T-cell (primary cell): Measurements from ENCODE around the gene ZNF135. TPM values are rescaled to one million over a fixed set of nuclear protein-coding genes. Genes with fewer than 3 reads are reported as not detected.

ENCODE experiments used
- ATAC-seq, 4 experiments: fragments of 200-7000 bp in 3 of 4; fragments of 150-1000 bp in 1 of 4; cut with Tn5 transposase; replicated peaks in 1 of 4; 1 replicate in 3 of 4; 2 replicates in 1 of 4; pipeline ENCODE4 v1.10.0; 2021; ENCODE audit warnings: moderate library complexity in 3 of 4, mild to moderate bottlenecking in 2 of 4, moderate number of reproducible peaks in 1 of 4
- CTCF ChIA-PET, 2 donors: fragments of 300-600 bp; sonication (Branson Sonifier 250); formaldehyde crosslinking; loops; one replicate each; lab custom pipeline; 2022; ENCODE audit warnings: antibody characterized with exemption in 2 of 2; lab: Charles Lee
- POLR2A ChIA-PET, 2 donors: fragments of 300-600 bp; sonication (Branson Sonifier 250); formaldehyde crosslinking; loops; one replicate each; lab custom pipeline; 2022; ENCODE audit warnings: antibody characterized with exemption in 2 of 2; lab: Charles Lee
- DNase-seq, 35 experiments: peaks; one replicate each; pipeline versions ENCODE4 v3.0.0 to v3.0.0-alpha.2; 2013 to 2023
- H3K27ac ChIP-seq: one replicate; pipeline ENCODE4 v1.5.1; 2013; ENCODE audit warnings: low read length
- H3K27me3 ChIP-seq, 2 experiments: replicated peaks in 1 of 2; 1 replicate in 1 of 2; 2 replicates in 1 of 2; pipeline versions ENCODE4 v1.6.1 to v1.7.0; 2013; ENCODE audit warnings: low read length in 1 of 2, mixed read lengths in 1 of 2; ENCODE audit not compliant: control insufficient read depth in 2 of 2, insufficient read depth in 2 of 2; ENCODE audit errors: extremely low read depth in 1 of 2
- H3K36me3 ChIP-seq, 2 donors: 1 replicate in 1 of 2; 2 replicates in 1 of 2; pipeline versions ENCODE4 v1.6.1 to v1.7.0; 2013; ENCODE audit warnings: low read length in 1 of 2; ENCODE audit not compliant: control insufficient read depth in 2 of 2, insufficient read depth in 1 of 2; ENCODE audit errors: extremely low read depth in 1 of 2
- H3K4me1 ChIP-seq, 2 experiments: 1 replicate in 1 of 2; 2 replicates in 1 of 2; pipeline versions ENCODE4 v1.6.1 to v1.7.0; 2013; ENCODE audit warnings: low read length in 2 of 2, mixed read lengths in 1 of 2; ENCODE audit not compliant: insufficient read depth in 2 of 2, control insufficient read depth in 1 of 2; ENCODE audit errors: extremely low read depth in 1 of 2
- H3K4me3 ChIP-seq, 2 donors: 1 replicate in 1 of 2; 2 replicates in 1 of 2; pipeline versions ENCODE4 v1.5.1 to v1.7.0; 2013; ENCODE audit warnings: mild to moderate bottlenecking in 2 of 2, low read length in 1 of 2, moderate library complexity in 1 of 2; ENCODE audit not compliant: control insufficient read depth in 1 of 2; ENCODE audit errors: extremely low read depth in 1 of 2
- H3K9me3 ChIP-seq: 2 replicates; pipeline ENCODE4 v1.7.0; 2013
- H3K27ac Mint-ChIP-seq, 2 donors: one replicate each; pipeline ENCODE4 v1.8.0; 2020 to 2021; ENCODE audit warnings: mild to moderate bottlenecking in 2 of 2, mixed read lengths in 2 of 2
- H3K27me3 Mint-ChIP-seq, 2 donors: one replicate each; pipeline ENCODE4 v1.8.0; 2021 to 2022; ENCODE audit warnings: mixed read lengths in 2 of 2
- H3K36me3 Mint-ChIP-seq: one replicate; pipeline ENCODE4 v1.8.0; 2021; ENCODE audit warnings: mixed read lengths
- H3K4me1 Mint-ChIP-seq, 3 donors: one replicate each; pipeline ENCODE4 v1.8.0; 2020 to 2022; ENCODE audit warnings: mixed read lengths in 3 of 3, mild to moderate bottlenecking in 1 of 3
- H3K4me3 Mint-ChIP-seq, 3 donors: one replicate each; pipeline ENCODE4 v1.8.0; 2020 to 2022; ENCODE audit warnings: mild to moderate bottlenecking in 3 of 3, mixed read lengths in 3 of 3, moderate library complexity in 3 of 3
- H3K9me3 Mint-ChIP-seq, 3 donors: one replicate each; pipeline ENCODE4 v1.8.0; 2020 to 2022; ENCODE audit warnings: mixed read lengths in 3 of 3
- WGBS: methylation state at CpG from one replicate; pipeline ENCODE4 v1.1.5; 2013; ENCODE audit warnings: missing lambda C conversion rate; ENCODE audit not compliant: insufficient coverage; 5-methylcytosine and 5-hydroxymethylcytosine counted together
- total RNA-seq, 35 experiments: library from RNA in 6 of 35; stranded (reverse) in 6 of 35; fragments of 120-200 nt in 1 of 35; gene quantifications; one replicate each; pipeline versions ENCODE4 v1.2.1 to v1.2.4 and lab custom pipeline; 2013 to 2026

ZNF135 gene
- total RNA-seq, 5 donors from 2014 or later (not counting 1 experiment from before 2014, with no cell fraction given): 1.2 to 2.8 (median 2.1) TPM

GRCh38 chr19:58096884-58097283, 37.8 kb downstream of the ZNF135 start:
- H3K4me1 ChIP-seq: peaks cover 3 to 20% of the 10 kb centered on the region in 2 experiments
- WGBS: 93% methylated on average over 13 of the region's 13 CpGs
- Mint-ChIP-seq H3K27me3 (no peaks in the 10 kb centered on the region), H3K9me3 (peaks cover 6 to 28% (median 14%) of the 10 kb centered on the region in 3 donors), H3K36me3 (peaks cover 22% of the 10 kb centered on the region), H3K4me1 (peaks cover 12 to 17% (median 17%) of the 10 kb centered on the region in 3 donors), H3K4me3 (peak overlapping the region; percentile 64 to 90 (median 73)), H3K27ac (peak overlapping the region; percentile 2 to 39)
- POLR2A ChIA-PET: interaction anchor here in 1 of 2 donors (0.6 kb wide), 1 partner anchor 260 kb away, joined by 3 read pairs; no protein-coding TSS in a partner anchor
- ATAC-seq (no peak), DNase-seq (peak in 1 of 35 experiments; percentile 11)
- H3K27me3 ChIP-seq: no peaks in the 10 kb centered on the region
- no peaks in the 10 kb centered on the region for H3K36me3 ChIP-seq
- H3K27ac ChIP-seq: no peak overlapping the region
- CTCF ChIA-PET: no interaction called here
- no peak overlapping the region for H3K4me3 ChIP-seq
- no peaks in the 10 kb centered on the region for H3K9me3 ChIP-seq

- peak overlapping the region in 1 of 2 donors; percentile 2 for H3K27ac Mint-ChIP-seq
- ChIA-PET CTCF (no interaction called here), POLR2A (no interaction called here)
- peaks cover 3 to 20% of the 10 kb centered on the region in 2 experiments for H3K4me1 ChIP-seq
- peak overlapping the region; percentile 64 to 90 (median 73) for H3K4me3 Mint-ChIP-seq
- peak overlapping the region; percentile 99 for H3K27ac ChIP-seq
- no peaks in the 10 kb centered on the region for H3K36me3 ChIP-seq
- ATAC-seq (no peak), DNase-seq (no peak)
- WGBS: 57% methylated on average over 5 of the region's 8 CpGs
- H3K4me3 ChIP-seq: peak overlapping the region; percentile 42 to 96
- H3K9me3 Mint-ChIP-seq: peaks cover 6 to 29% (median 15%) of the 10 kb centered on the region in 3 donors
- no peaks in the 10 kb centered on the region for H3K27me3 ChIP-seq
- no peaks in the 10 kb centered on the region for H3K27me3 Mint-ChIP-seq
- peaks cover 12 to 17% (median 17%) of the 10 kb centered on the region in 3 donors for H3K4me1 Mint-ChIP-seq
- H3K9me3 ChIP-seq: no peaks in the 10 kb centered on the region
- peaks cover 22% of the 10 kb centered on the region for H3K36me3 Mint-ChIP-seq
Observed at GRCh38 chr19:58097349-58097748, 38.3 kb downstream of the ZNF135 start.

- ChIA-PET POLR2A (interaction anchor here in 1 of 2 donors (0.5 to 1.9 kb wide), 5 partner anchors 96 to 416 kb away, joined by 3 to 7 read pairs (median 3); partner anchors contain the start of genes ZNF551, ZNF586 and ZNF606), CTCF (interaction anchor here in 1 of 2 donors (0.6 kb wide), 1 partner anchor 61 kb away, joined by 4 read pairs; no protein-coding TSS in a partner anchor)
- H3K4me1 ChIP-seq: peaks cover 3 to 20% of the 10 kb centered on the region in 2 experiments
- no peaks in the 10 kb centered on the region for H3K36me3 ChIP-seq
- no peaks in the 10 kb centered on the region for H3K9me3 ChIP-seq
- H3K27me3 ChIP-seq: peaks cover 0 to 3% of the 10 kb centered on the region in 2 experiments
- Mint-ChIP-seq H3K27me3 (no peaks in the 10 kb centered on the region), H3K36me3 (peaks cover 22% of the 10 kb centered on the region), H3K9me3 (peaks cover 6 to 31% (median 18%) of the 10 kb centered on the region in 3 donors), H3K4me1 (peaks cover 12 to 17% (median 17%) of the 10 kb centered on the region in 3 donors), H3K27ac (peak within 1 kb of the TSS; percentile 99 to 100), H3K4me3 (peak within 1 kb of the TSS; percentile 87 to 90 (median 88))
- peak; percentile 95 to 99 (median 98) for ATAC-seq
- H3K27ac ChIP-seq: peak within 1 kb of the TSS; percentile 99
- H3K4me3 ChIP-seq: peak within 1 kb of the TSS; percentile 69 to 96
- peak; percentile 88 to 99 (median 97) for DNase-seq
- 5% methylated on average over 66 of the region's 67 CpGs for WGBS
Observed at GRCh38 chr19:58097781-58098681, 38.9 kb downstream of the ZNF135 start, which contains the start of gene ZSCAN18. TSS of gene ZSCAN18 (minus strand) at chr19:58098231. CDS start at chr19:58090267, 7,964 bp downstream.

- no peaks in the 10 kb centered on the region for H3K27me3 Mint-ChIP-seq
- peak overlapping the region; percentile 99 to 100 for H3K27ac Mint-ChIP-seq
- peak overlapping the region; percentile 87 to 90 (median 88) for H3K4me3 Mint-ChIP-seq
- peaks cover 3 to 20% of the 10 kb centered on the region in 2 experiments for H3K4me1 ChIP-seq
- POLR2A ChIA-PET: interaction anchor here (0.5 to 1.9 kb wide), 8 partner anchors 38 to 417 kb away, joined by 3 to 7 read pairs (median 3); partner anchors contain the start of genes ZNF551 (in 1 of the 2), ZNF586 (in 1 of the 2) and ZNF606 (in 1 of the 2)
- H3K27me3 ChIP-seq: peaks cover 0 to 3% of the 10 kb centered on the region in 2 experiments
- no peaks in the 10 kb centered on the region for H3K9me3 ChIP-seq
- H3K9me3 Mint-ChIP-seq: peaks cover 9 to 33% (median 21%) of the 10 kb centered on the region in 3 donors
- H3K36me3 Mint-ChIP-seq: peaks cover 23% of the 10 kb centered on the region
- H3K4me3 ChIP-seq: peak overlapping the region; percentile 56 to 69
- no peaks in the 10 kb centered on the region for H3K36me3 ChIP-seq
- peak overlapping the region; percentile 99 for H3K27ac ChIP-seq
- DNase-seq: no peak
- peaks cover 12 to 17% (median 17%) of the 10 kb centered on the region in 3 donors for H3K4me1 Mint-ChIP-seq
- WGBS: 0% methylated on average over 1 of the region's 2 CpGs
- no peak for ATAC-seq
- CTCF ChIA-PET: interaction anchor here in 1 of 2 donors (0.6 to 0.7 kb wide), 2 partner anchors 62 to 95 kb away, joined by 3 to 4 read pairs; partner anchors contain the start of gene ZNF606
Observed at GRCh38 chr19:58098682-58098998, 39.6 kb downstream of the ZNF135 start.

DNA sequence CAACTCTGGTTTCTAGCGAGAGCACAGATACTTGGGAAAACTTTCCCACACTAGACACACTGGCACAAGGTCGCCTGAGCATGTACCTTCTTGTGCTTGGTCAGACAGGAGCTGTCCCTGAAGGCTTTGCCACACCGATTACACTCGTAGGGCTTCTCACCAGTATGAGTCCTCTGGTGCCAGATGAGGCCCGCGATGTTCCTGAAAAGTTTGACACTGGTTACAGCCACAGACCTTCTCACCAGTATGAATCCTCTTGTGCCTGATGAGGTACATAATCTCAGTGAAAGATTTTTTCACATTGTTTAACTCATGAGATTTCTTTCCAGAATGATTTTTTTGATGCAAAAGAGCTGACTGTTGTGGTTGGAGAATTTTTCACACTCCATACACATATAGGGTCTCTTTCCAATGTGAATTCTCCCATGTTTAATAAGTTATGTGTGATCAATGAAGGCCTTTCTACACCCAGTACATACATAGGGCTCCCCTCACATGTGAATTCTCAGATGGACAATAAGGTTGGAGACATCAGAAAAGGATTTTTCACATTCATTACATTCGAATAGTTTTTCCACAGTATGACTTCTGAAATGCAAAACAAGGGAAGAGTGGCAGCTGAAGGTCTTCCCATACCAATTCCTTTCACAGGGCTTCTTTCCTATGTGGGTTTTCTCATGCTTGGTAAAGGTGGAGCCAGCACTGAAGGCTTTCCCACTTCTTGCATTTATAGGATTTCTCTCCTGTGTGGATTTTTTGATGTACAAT, 48.9 kb downstream of the ZNF135 start:
- no peaks in the 10 kb centered on the region for H3K27me3 Mint-ChIP-seq

More for the DNA sequence above, 48.9 kb downstream of the ZNF135 start:
- Mint-ChIP-seq H3K27ac (no peak overlapping the region), H3K9me3 (peaks cover 13 to 56% (median 52%) of the 10 kb centered on the region in 3 donors), H3K4me1 (no peaks in the 10 kb centered on the region), H3K36me3 (peaks cover 27% of the 10 kb centered on the region), H3K4me3 (no peak overlapping the region)
- 79% methylated on average over 4 of the region's 7 CpGs for WGBS
- H3K27ac ChIP-seq: no peak overlapping the region
- peaks cover 8% of the 10 kb centered on the region for H3K9me3 ChIP-seq
- H3K4me1 ChIP-seq: no peaks in the 10 kb centered on the region
- H3K27me3 ChIP-seq: peaks cover 0 to under 1% of the 10 kb centered on the region in 2 experiments
- DNase-seq (no peak), ATAC-seq (no peak)
- POLR2A ChIA-PET: no interaction called here
- CTCF ChIA-PET: no interaction called here
- no peaks in the 10 kb centered on the region for H3K36me3 ChIP-seq
- peak overlapping the region in 1 of 2 donors; percentile 15 for H3K4me3 ChIP-seq
